SU-DHL-6 (cell line): ENCODE data around the gene PRDM11.

Experiments
- CTCF ChIP-seq: fragments of 200-600 bp; sonication (generic); IDR thresholded peaks from one replicate; pipeline ENCODE4 v1.5.1; 2017; ENCODE audit warnings: antibody characterized with exemption, mild to moderate bottlenecking, low read length, moderate library complexity; ENCODE audit not compliant: insufficient read depth, poor library complexity, severe bottlenecking
- EZH2phosphoT487 ChIP-seq: fragments of 200-600 bp; sonication (generic), shearing (Covaris generic); conservative IDR thresholded peaks from 2 replicates; pipeline ENCODE4 v1.6.1; 2018; ENCODE audit warnings: mild to moderate bottlenecking, antibody characterized with exemption, low read length, moderate library complexity, mixed read lengths

- no peak for TF ChIP-seq CTCF
- no peak for TF ChIP-seq EZH2phosphoT487
Observed at GRCh38 chr11:45158891-45159605, 12.6 kb downstream of the PRDM11 start.
